HepG2 (cell line): Measurements from ENCODE around the gene PLXNA4. TPM values are rescaled to one million over a fixed set of nuclear protein-coding genes. Genes with fewer than 3 reads are reported as not detected.

ENCODE experiments used
- ATAC-seq: fragments of 200-7000 bp; cut with Tn5 transposase; 3 replicates; pipeline ENCODE4 v1.9.1; 2020; ENCODE audit warnings: mild to moderate bottlenecking, moderate library complexity
- BruUV-seq: library from RNA; stranded (reverse); fragments of 400-500 nt; replicated peaks from 2 replicates; lab custom pipeline; 2021; lab: Mats Ljungman, UMichigan
- CTCF ChIA-PET: fragments of 300-600 bp; formaldehyde crosslinking; extraction: SDS; loops from one replicate; lab custom pipeline; 2021; ENCODE audit warnings: low total read pairs, inconsistent platforms, low intra/inter-chr PET ratio; lab: Yijun Ruan, JAX
- POLR2A ChIA-PET: fragments of 350-600 bp; sonication (Branson Sonifier 250); formaldehyde crosslinking; loops from one replicate; lab custom pipeline; 2020; ENCODE audit warnings: antibody characterized with exemption, inconsistent platforms; lab: Yijun Ruan, JAX
- DNase-seq: peaks from one replicate; pipeline ENCODE4 v3.0.0-alpha.2; 2015; ENCODE audit warnings: low spot score
- FAIRE-seq: peaks from 3 replicates; lab custom pipeline; 2011; peaks lifted over from hg19 to GRCh38; lab: Jason Lieb, UNC
- H2AFZ ChIP-seq: one replicate; pipeline ENCODE4 v1.6.1; 2011; ENCODE audit warnings: low read length, inconsistent platforms
- H3K27ac ChIP-seq: fragments of 300-600 bp; 3 replicates; pipeline ENCODE4 v1.8.0; 2011; ENCODE audit warnings: mixed run types, mild to moderate bottlenecking, mixed read lengths, low read length, inconsistent platforms; ENCODE audit not compliant: insufficient read depth; ENCODE audit errors: extremely low read length
- H3K27me3 ChIP-seq, 2 experiments: fragments of 200-600 bp in 1 of 2; 2 replicates in 1 of 2; 3 replicates in 1 of 2; pipeline versions ENCODE4 v1.6.0 to v1.8.0; 2011; ENCODE audit warnings: low read length in 2 of 2, mild to moderate bottlenecking in 2 of 2, moderate library complexity in 2 of 2, inconsistent platforms in 1 of 2; ENCODE audit not compliant: insufficient read depth in 2 of 2, control insufficient read depth in 1 of 2
- H3K36me3 ChIP-seq, 2 experiments: fragments of 200-600 bp in 1 of 2; replicated peaks in 1 of 2; 2 replicates in 1 of 2; 3 replicates in 1 of 2; pipeline versions ENCODE4 v1.5.1 to v1.8.0; 2011; ENCODE audit warnings: low read length in 2 of 2, inconsistent platforms in 1 of 2; ENCODE audit not compliant: insufficient read depth in 2 of 2, control insufficient read depth in 1 of 2
- H3K4me1 ChIP-seq: 2 replicates; pipeline ENCODE4 v1.5.1; 2012; ENCODE audit warnings: low read length, inconsistent platforms; ENCODE audit not compliant: insufficient read depth
- H3K4me2 ChIP-seq: 2 replicates; pipeline ENCODE4 v1.6.0; 2011; ENCODE audit warnings: low read depth, low read length, inconsistent platforms
- H3K4me3 ChIP-seq, 3 experiments: fragments of 200-600 bp in 1 of 3; sonication (generic), shearing (Covaris generic) in 1 of 3; replicated peaks in 1 of 3; 2 replicates each; pipeline ENCODE4 v1.5.1; 2011 to 2016; ENCODE audit warnings: low read length in 3 of 3, inconsistent platforms in 2 of 3, low read depth in 2 of 3, mild to moderate bottlenecking in 2 of 3, control low read depth in 1 of 3, mixed read lengths in 1 of 3; ENCODE audit not compliant: insufficient read depth in 1 of 3
- H3K79me2 ChIP-seq: one replicate; pipeline ENCODE4 v1.6.1; 2011; ENCODE audit warnings: low read length, inconsistent platforms; ENCODE audit not compliant: insufficient read depth
- H3K9ac ChIP-seq: 2 replicates; pipeline ENCODE4 v1.6.0; 2011; ENCODE audit warnings: mild to moderate bottlenecking, low read depth, low read length, inconsistent platforms; ENCODE audit not compliant: insufficient read depth
- H3K9me3 ChIP-seq: 2 replicates; pipeline ENCODE4 v1.5.1; 2012; ENCODE audit warnings: mild to moderate bottlenecking, low read length
- H4K20me1 ChIP-seq: 2 replicates; pipeline ENCODE4 v1.6.0; 2011; ENCODE audit warnings: inconsistent platforms, mild to moderate bottlenecking, low read length, moderate library complexity; ENCODE audit not compliant: insufficient read depth
- DPF2 ChIP-seq: sonication (generic); formaldehyde crosslinking; IDR thresholded peaks from 2 replicates; pipeline ENCODE4 v1.4.0; 2020; ENCODE audit warnings: mild to moderate bottlenecking, low read depth, missing genetic modification reagents, borderline replicate concordance
- ELF1 ChIP-seq: sonication (generic); formaldehyde crosslinking; IDR thresholded peaks from 2 replicates; pipeline ENCODE4 v1.4.0; 2020; ENCODE audit warnings: missing genetic modification reagents
- ELF3 ChIP-seq: IDR thresholded peaks from 2 replicates; pipeline ENCODE4 v1.6.1; 2016; ENCODE audit warnings: missing genetic modification reagents, missing compliant biosample characterization
- GATA4 ChIP-seq: sonication (generic); IDR thresholded peaks from 2 replicates; pipeline ENCODE4 v1.6.1; 2016; ENCODE audit warnings: antibody characterized with exemption, low read depth, borderline replicate concordance
- HDAC1 ChIP-seq: sonication (generic); formaldehyde crosslinking; IDR thresholded peaks from 2 replicates; pipeline ENCODE4 v1.5.1; 2020; ENCODE audit warnings: mild to moderate bottlenecking, missing genetic modification reagents
- NFATC3 ChIP-seq: sonication (generic); formaldehyde crosslinking; IDR thresholded peaks from 2 replicates; pipeline ENCODE4 v1.5.1; 2020; ENCODE audit warnings: mild to moderate bottlenecking, missing genetic modification reagents
- PPARG ChIP-seq: conservative IDR thresholded peaks from 2 replicates; pipeline ENCODE4 v1.6.1; 2016; ENCODE audit warnings: missing biosample characterization, missing genetic modification reagents
- SALL1 ChIP-seq: sonication (generic); formaldehyde crosslinking; IDR thresholded peaks from 2 replicates; pipeline ENCODE4 v1.8.0; 2022; ENCODE audit warnings: mild to moderate bottlenecking, missing genetic modification reagents
- TCF7 ChIP-seq: sonication (generic); IDR thresholded peaks from 2 replicates; pipeline ENCODE4 v1.6.1; 2016; ENCODE audit warnings: antibody characterized with exemption, low read depth
- ZBTB38 ChIP-seq: sonication (generic); formaldehyde crosslinking; IDR thresholded peaks from 2 replicates; pipeline ENCODE4 v1.5.1; 2020; ENCODE audit warnings: mild to moderate bottlenecking, missing genetic modification reagents
- ZNF331 ChIP-seq: sonication (generic); formaldehyde crosslinking; IDR thresholded peaks from 2 replicates; pipeline ENCODE4 v1.4.0; 2020; ENCODE audit warnings: missing genetic modification reagents
- ZNF644 ChIP-seq: IDR thresholded peaks from 2 replicates; pipeline ENCODE4 v1.6.1; 2016; ENCODE audit warnings: low read depth
- WGBS: methylation state at CpG from one replicate; pipeline ENCODE4 v1.1.6; 2017; ENCODE audit warnings: low lambda C conversion rate; 5-methylcytosine and 5-hydroxymethylcytosine counted together
- in situ Hi-C: cut with HindIII; loops from 2 replicates; pipeline ENCODE4 v1.10.0; 2017; ENCODE audit warnings: low pct_unique_long_range_greater_than_20kb; ENCODE audit not compliant: extremely low pct_ligation_motif_present
- intact Hi-C: fragments of 100-400 bp; cut with micrococcal nuclease; formaldehyde crosslinking; loops from one replicate; pipeline ENCODE4 v1.10.0; 2022; ENCODE audit not compliant: unreplicated experiment
- polyA plus RNA-seq, 8 experiments: library from polyadenylated mRNA; depleted of rRNA in 3 of 8; stranded (reverse) in 7 of 8; unstranded in 1 of 8; fragments of >200 nt; fragmentation: Illumina TruSeq in 4 of 8; extraction: Trizol in 4 of 8; gene quantifications; 2 replicates each; pipeline versions ENCODE4 v1.2.1 to v1.2.3, GENCODE V29; 2011 to 2016; ENCODE audit warnings: low read depth in 4 of 8, missing spikeins in 1 of 8, mixed read lengths in 1 of 8; ENCODE audit not compliant: insufficient read depth in 1 of 8
- total RNA-seq, 5 experiments: library from RNA; depleted of rRNA; stranded (reverse); fragments of >200 nt; fragmentation: Illumina TruSeq; extraction: Trizol; gene quantifications; 2 replicates each; pipeline ENCODE4 v1.2.3, GENCODE V29; 2016; ENCODE audit warnings: low read depth in 1 of 5
- TF ChIP-seq, protein P1 (sequence below): sonication (generic); formaldehyde crosslinking; conservative IDR thresholded peaks from 2 replicates; pipeline ENCODE4 v1.4.0; 2020; ENCODE audit warnings: missing genetic modification reagents
- TF ChIP-seq, protein P2 (sequence below): sonication (generic); formaldehyde crosslinking; IDR thresholded peaks from 2 replicates; pipeline ENCODE4 v1.4.0; 2020; ENCODE audit warnings: missing genetic modification reagents, borderline replicate concordance

The PLXNA4 gene
- total and polyA plus RNA-seq, 2 of the 13 experiments (the other 11 are each of a cell fraction or from before 2014, with no cell fraction given): 0.01 to 0.04 TPM

GRCh38 chr7:132199626-132200025, 376.6 kb downstream of the PLXNA4 start:
- no peak for DNase-seq
- Histone ChIP-seq H3K27me3 (peaks cover 5 to 25% of the 10 kb centered on the region in 2 experiments; a peak in 4 of 5 replicates), H3K4me3 (no peak overlapping the region), H3K4me1 (peaks cover 21% of the 10 kb centered on the region), H3K9me3 (no peaks in the 10 kb centered on the region)
- in situ Hi-C loops: no loop called here
- CTCF ChIA-PET: no interaction called here
- BruUV-seq: no TSS peak
- POLR2A ChIA-PET: no interaction called here
- intact Hi-C loops: no loop called here
- TF ChIP-seq NFATC3: no peak
- TF ChIP-seq, all 625 proteins: peak for 0
- ATAC-seq: no peak
- no peak for FAIRE-seq
- H3K4me2 ChIP-seq: no peak overlapping the region
- H3K9ac ChIP-seq: no peak overlapping the region
- WGBS: 0% methylated on average over 1 of the region's 2 CpGs
- H4K20me1 ChIP-seq: no peaks in the 10 kb centered on the region
- H3K27ac ChIP-seq: no peak overlapping the region
- H2AFZ ChIP-seq: no peak overlapping the region
- no peaks in the 10 kb centered on the region for H3K36me3 ChIP-seq
- H3K79me2 ChIP-seq: no peaks in the 10 kb centered on the region

DNA sequence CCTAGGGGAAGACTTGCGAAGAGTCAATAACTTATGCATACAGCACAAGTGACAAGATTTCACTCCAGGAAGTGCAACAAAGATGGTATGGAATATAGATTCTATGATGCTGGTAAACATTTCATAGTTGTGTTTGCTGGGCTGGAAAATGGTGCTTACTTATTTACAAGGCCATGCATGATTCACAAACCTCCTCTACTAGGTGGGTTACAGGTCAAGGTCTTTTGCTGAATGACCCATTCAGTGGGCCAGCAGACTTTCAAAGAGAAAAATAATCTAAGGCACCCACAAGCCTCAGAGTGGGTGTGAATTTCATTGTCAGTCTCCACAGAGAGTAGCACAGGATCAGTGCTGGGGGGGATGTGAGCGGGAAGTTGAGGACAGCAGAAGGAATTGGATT, 378.5 kb downstream of the PLXNA4 start:
- no peak overlapping the region for H2AFZ ChIP-seq
- ChIA-PET CTCF (no interaction called here), POLR2A (interaction anchor here (0.8 kb wide), 1 partner anchor 21 kb away, joined by 3 read pairs; no protein-coding TSS in a partner anchor)
- DNase-seq: peak; percentile 57
- in situ Hi-C loops (no loop called here), intact Hi-C loops (loop anchor here (1.0 kb wide), 1 partner anchor 52 kb away; no protein-coding TSS in a partner anchor)
- H3K79me2 ChIP-seq: no peaks in the 10 kb centered on the region
- H3K4me3 ChIP-seq: no peak overlapping the region
- no peaks in the 10 kb centered on the region for H3K36me3 ChIP-seq
- H3K4me1 ChIP-seq: peaks cover 21% of the 10 kb centered on the region
- H3K27ac ChIP-seq: no peak overlapping the region
- peaks cover 5 to 14% of the 10 kb centered on the region in 2 experiments; a peak in 4 of 5 replicates for H3K27me3 ChIP-seq
- ATAC-seq: peak; percentile 59
- FAIRE-seq: no peak
- 0 out of 2 replicates have a peak overlapping the region, but pooled peaks have one; percentile 24 for H3K4me2 ChIP-seq
- BruUV-seq: no TSS peak
- H4K20me1 ChIP-seq: no peaks in the 10 kb centered on the region
- H3K9me3 ChIP-seq: no peaks in the 10 kb centered on the region
- 29% methylated on average over 2 of the region's 2 CpGs for WGBS
- no peak overlapping the region for H3K9ac ChIP-seq
- TF ChIP-seq DPF2 (CRISPR knock-in tag) (no peak), ELF1 (CRISPR knock-in tag) (0 out of 2 replicates have a peak, but pooled peaks have one; percentile 34), SALL1 (CRISPR knock-in tag) (peak; percentile 62; the same call in 1 of the 2 replicates), ZNF644 (0 out of 2 replicates have a peak, but pooled peaks have one; percentile 14), TCF7 (0 out of 2 replicates have a peak, but pooled peaks have one; percentile 35), GATA4 (no peak), ZBTB38 (CRISPR knock-in tag) (no peak), ELF3 (peak; percentile 55), PPARG (CRISPR knock-in tag) (0 out of 2 replicates have a peak, but pooled peaks have one; percentile 39), HDAC1 (CRISPR knock-in tag) (0 out of 2 replicates have a peak, but pooled peaks have one; percentile 23), ZNF331 (CRISPR knock-in tag) (0 out of 2 replicates have a peak, but pooled peaks have one; percentile 34)
- TF ChIP-seq, protein P1, sequence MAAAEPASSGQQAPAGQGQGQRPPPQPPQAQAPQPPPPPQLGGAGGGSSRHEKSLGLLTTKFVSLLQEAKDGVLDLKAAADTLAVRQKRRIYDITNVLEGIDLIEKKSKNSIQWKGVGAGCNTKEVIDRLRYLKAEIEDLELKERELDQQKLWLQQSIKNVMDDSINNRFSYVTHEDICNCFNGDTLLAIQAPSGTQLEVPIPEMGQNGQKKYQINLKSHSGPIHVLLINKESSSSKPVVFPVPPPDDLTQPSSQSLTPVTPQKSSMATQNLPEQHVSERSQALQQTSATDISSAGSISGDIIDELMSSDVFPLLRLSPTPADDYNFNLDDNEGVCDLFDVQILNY (CRISPR knock-in tag): no peak
- TF ChIP-seq, protein P2, sequence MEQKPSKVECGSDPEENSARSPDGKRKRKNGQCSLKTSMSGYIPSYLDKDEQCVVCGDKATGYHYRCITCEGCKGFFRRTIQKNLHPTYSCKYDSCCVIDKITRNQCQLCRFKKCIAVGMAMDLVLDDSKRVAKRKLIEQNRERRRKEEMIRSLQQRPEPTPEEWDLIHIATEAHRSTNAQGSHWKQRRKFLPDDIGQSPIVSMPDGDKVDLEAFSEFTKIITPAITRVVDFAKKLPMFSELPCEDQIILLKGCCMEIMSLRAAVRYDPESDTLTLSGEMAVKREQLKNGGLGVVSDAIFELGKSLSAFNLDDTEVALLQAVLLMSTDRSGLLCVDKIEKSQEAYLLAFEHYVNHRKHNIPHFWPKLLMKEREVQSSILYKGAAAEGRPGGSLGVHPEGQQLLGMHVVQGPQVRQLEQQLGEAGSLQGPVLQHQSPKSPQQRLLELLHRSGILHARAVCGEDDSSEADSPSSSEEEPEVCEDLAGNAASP: peak; percentile 13; the same call in 1 of the 2 replicates
